HepG2 (cell line): Measurements from ENCODE around the gene HSD11B2. TPM values are rescaled to one million over a fixed set of nuclear protein-coding genes. Genes with fewer than 3 reads are reported as not detected.

Source experiments
- ARID5B ChIP-seq: IDR thresholded peaks from 2 replicates; pipeline ENCODE4 v1.4.0; 2020; ENCODE audit warnings: mild to moderate bottlenecking, missing genetic modification reagents
- DMAP1 ChIP-seq: IDR thresholded peaks from 2 replicates; pipeline ENCODE4 v1.6.1; 2016
- GPN1 ChIP-seq: sonication (generic); formaldehyde crosslinking; IDR thresholded peaks from 2 replicates; pipeline ENCODE4 v1.5.1; 2020; ENCODE audit warnings: missing genetic modification reagents, borderline replicate concordance
- GRHL1 ChIP-seq: sonication (generic); formaldehyde crosslinking; conservative IDR thresholded peaks from 2 replicates; pipeline ENCODE4 v1.8.0; 2022; ENCODE audit warnings: missing genetic modification reagents
- HDAC2 ChIP-seq: sonication (generic); formaldehyde crosslinking; IDR thresholded peaks from 2 replicates; pipeline ENCODE4 v1.4.0; 2020; ENCODE audit warnings: missing genetic modification reagents
- HIC2 ChIP-seq: sonication (generic); formaldehyde crosslinking; IDR thresholded peaks from 2 replicates; pipeline ENCODE4 v1.9.0; 2022; ENCODE audit warnings: low read depth, missing genetic modification reagents
- HMG20A ChIP-seq: IDR thresholded peaks from 2 replicates; pipeline ENCODE4 v1.6.1; 2016; ENCODE audit warnings: borderline replicate concordance
- HNF4A ChIP-seq: sonication (generic); formaldehyde crosslinking; IDR thresholded peaks from 2 replicates; pipeline ENCODE4 v1.4.0; 2020; ENCODE audit warnings: missing genetic modification reagents
- MEIS1 ChIP-seq: sonication (generic); formaldehyde crosslinking; IDR thresholded peaks from 2 replicates; pipeline ENCODE4 v1.9.0; 2021; ENCODE audit warnings: mild to moderate bottlenecking, missing genetic modification reagents, moderate library complexity, borderline replicate concordance
- NR2C2 ChIP-seq: sonication (generic); formaldehyde crosslinking; IDR thresholded peaks from 2 replicates; pipeline ENCODE4 v1.4.0; 2020; ENCODE audit warnings: missing genetic modification reagents, mild to moderate bottlenecking, moderate library complexity, borderline replicate concordance
- YEATS2 ChIP-seq: sonication (generic); formaldehyde crosslinking; IDR thresholded peaks from 2 replicates; pipeline ENCODE4 v1.4.0; 2020; ENCODE audit warnings: missing genetic modification reagents, borderline replicate concordance
- ZNF33B ChIP-seq: sonication (generic); formaldehyde crosslinking; IDR thresholded peaks from 2 replicates; pipeline ENCODE4 v1.5.1; 2020; ENCODE audit warnings: mild to moderate bottlenecking, missing genetic modification reagents
- polyA plus RNA-seq, 8 experiments: library from polyadenylated mRNA; depleted of rRNA in 3 of 8; stranded (reverse) in 7 of 8; unstranded in 1 of 8; fragments of >200 nt; fragmentation: Illumina TruSeq in 4 of 8; extraction: Trizol in 4 of 8; gene quantifications; 2 replicates each; pipeline versions ENCODE4 v1.2.1 to v1.2.3, GENCODE V29; 2011 to 2016; ENCODE audit warnings: low read depth in 4 of 8, missing spikeins in 1 of 8, mixed read lengths in 1 of 8; ENCODE audit not compliant: insufficient read depth in 1 of 8
- total RNA-seq, 5 experiments: library from RNA; depleted of rRNA; stranded (reverse); fragments of >200 nt; fragmentation: Illumina TruSeq; extraction: Trizol; gene quantifications; 2 replicates each; pipeline ENCODE4 v1.2.3, GENCODE V29; 2016; ENCODE audit warnings: low read depth in 1 of 5
- TF ChIP-seq, protein P1 (sequence below): sonication (generic); formaldehyde crosslinking; IDR thresholded peaks from 2 replicates; pipeline ENCODE4 v1.5.0; 2020; ENCODE audit warnings: missing genetic modification reagents
- TF ChIP-seq, protein P2 (sequence below): IDR thresholded peaks from 2 replicates; pipeline ENCODE4 v1.6.1; 2016; ENCODE audit warnings: low read depth, control low read depth
- TF ChIP-seq, protein P3 (sequence below): sonication (generic); formaldehyde crosslinking; IDR thresholded peaks from 2 replicates; pipeline ENCODE4 v1.4.0; 2020; ENCODE audit warnings: missing genetic modification reagents, borderline replicate concordance

The HSD11B2 gene
- total and polyA plus RNA-seq, 2 of the 13 experiments (the other 11 are each of a cell fraction or from before 2014, with no cell fraction given) = 8.9 to 13.6 TPM

GRCh38 chr16:67429053-67429798 lies 1.7 kb upstream of the HSD11B2 start (continued):
- TF ChIP-seq GRHL1 (CRISPR knock-in tag) (no peak), HMG20A (CRISPR knock-in tag) (0 out of 2 replicates have a peak, but pooled peaks have one; percentile 39), NR2C2 (CRISPR knock-in tag) (no peak), ZNF33B (CRISPR knock-in tag) (peak; percentile 37; the same call in 1 of the 2 replicates), GPN1 (CRISPR knock-in tag) (no peak), HNF4A (CRISPR knock-in tag) (peak; percentile 66), YEATS2 (0 out of 2 replicates have a peak, but pooled peaks have one; percentile 31), MEIS1 (CRISPR knock-in tag) (no peak), DMAP1 (CRISPR knock-in tag) (peak; percentile 19; the same call in 1 of the 2 replicates), HIC2 (peak; percentile 60), HDAC2 (peak; percentile 49; the same call in 1 of the 2 replicates), ARID5B (CRISPR knock-in tag) (peak; percentile 41; the same call in 1 of the 2 replicates)
- TF ChIP-seq, protein P1, sequence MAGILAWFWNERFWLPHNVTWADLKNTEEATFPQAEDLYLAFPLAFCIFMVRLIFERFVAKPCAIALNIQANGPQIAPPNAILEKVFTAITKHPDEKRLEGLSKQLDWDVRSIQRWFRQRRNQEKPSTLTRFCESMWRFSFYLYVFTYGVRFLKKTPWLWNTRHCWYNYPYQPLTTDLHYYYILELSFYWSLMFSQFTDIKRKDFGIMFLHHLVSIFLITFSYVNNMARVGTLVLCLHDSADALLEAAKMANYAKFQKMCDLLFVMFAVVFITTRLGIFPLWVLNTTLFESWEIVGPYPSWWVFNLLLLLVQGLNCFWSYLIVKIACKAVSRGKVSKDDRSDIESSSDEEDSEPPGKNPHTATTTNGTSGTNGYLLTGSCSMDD (CRISPR knock-in tag) = no peak
- TF ChIP-seq, protein P2, sequence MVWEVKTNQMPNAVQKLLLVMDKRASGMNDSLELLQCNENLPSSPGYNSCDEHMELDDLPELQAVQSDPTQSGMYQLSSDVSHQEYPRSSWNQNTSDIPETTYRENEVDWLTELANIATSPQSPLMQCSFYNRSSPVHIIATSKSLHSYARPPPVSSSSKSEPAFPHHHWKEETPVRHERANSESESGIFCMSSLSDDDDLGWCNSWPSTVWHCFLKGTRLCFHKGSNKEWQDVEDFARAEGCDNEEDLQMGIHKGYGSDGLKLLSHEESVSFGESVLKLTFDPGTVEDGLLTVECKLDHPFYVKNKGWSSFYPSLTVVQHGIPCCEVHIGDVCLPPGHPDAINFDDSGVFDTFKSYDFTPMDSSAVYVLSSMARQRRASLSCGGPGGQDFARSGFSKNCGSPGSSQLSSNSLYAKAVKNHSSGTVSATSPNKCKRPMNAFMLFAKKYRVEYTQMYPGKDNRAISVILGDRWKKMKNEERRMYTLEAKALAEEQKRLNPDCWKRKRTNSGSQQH (CRISPR knock-in tag) = peak; percentile 83; the same call in 1 of the 2 replicates
- TF ChIP-seq, protein P3, sequence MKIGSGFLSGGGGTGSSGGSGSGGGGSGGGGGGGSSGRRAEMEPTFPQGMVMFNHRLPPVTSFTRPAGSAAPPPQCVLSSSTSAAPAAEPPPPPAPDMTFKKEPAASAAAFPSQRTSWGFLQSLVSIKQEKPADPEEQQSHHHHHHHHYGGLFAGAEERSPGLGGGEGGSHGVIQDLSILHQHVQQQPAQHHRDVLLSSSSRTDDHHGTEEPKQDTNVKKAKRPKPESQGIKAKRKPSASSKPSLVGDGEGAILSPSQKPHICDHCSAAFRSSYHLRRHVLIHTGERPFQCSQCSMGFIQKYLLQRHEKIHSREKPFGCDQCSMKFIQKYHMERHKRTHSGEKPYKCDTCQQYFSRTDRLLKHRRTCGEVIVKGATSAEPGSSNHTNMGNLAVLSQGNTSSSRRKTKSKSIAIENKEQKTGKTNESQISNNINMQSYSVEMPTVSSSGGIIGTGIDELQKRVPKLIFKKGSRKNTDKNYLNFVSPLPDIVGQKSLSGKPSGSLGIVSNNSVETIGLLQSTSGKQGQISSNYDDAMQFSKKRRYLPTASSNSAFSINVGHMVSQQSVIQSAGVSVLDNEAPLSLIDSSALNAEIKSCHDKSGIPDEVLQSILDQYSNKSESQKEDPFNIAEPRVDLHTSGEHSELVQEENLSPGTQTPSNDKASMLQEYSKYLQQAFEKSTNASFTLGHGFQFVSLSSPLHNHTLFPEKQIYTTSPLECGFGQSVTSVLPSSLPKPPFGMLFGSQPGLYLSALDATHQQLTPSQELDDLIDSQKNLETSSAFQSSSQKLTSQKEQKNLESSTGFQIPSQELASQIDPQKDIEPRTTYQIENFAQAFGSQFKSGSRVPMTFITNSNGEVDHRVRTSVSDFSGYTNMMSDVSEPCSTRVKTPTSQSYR (CRISPR knock-in tag) = peak; percentile 52; the same call in 1 of the 2 replicates
